GM12878 (cell line): ENCODE data around the gene CENPF. TPM values are rescaled to one million over a fixed set of nuclear protein-coding genes. Genes with fewer than 3 reads are reported as not detected.
A peak's percentile ranks its signal among the peaks of the same experiment; 100 is the strongest.
"Not testable (repeated sequence)": the region's sequence is repeated elsewhere in the genome, so short reads cannot be mapped to it uniquely, and the experiment has no call there.

Experiments used
- ATAC-seq: fragments of 200-7000 bp; cut with Tn5 transposase; 3 replicates; pipeline ENCODE4 v1.9.1; 2020; ENCODE audit warnings: mild to moderate bottlenecking, moderate library complexity
- BruUV-seq: library from RNA; stranded (reverse); fragments of 400-500 nt; replicated peaks from 2 replicates; lab custom pipeline; 2021; lab: Mats Ljungman, UMichigan
- CTCF ChIA-PET: fragments of 300-600 bp; sonication (Branson Sonifier 250); formaldehyde crosslinking; extraction: SDS; loops from one replicate; lab custom pipeline; 2021; ENCODE audit warnings: inconsistent platforms; lab: Yijun Ruan, JAX
- POLR2A ChIA-PET: fragments of 350-600 bp; formaldehyde crosslinking; extraction: SDS; loops from one replicate; lab custom pipeline; 2021; ENCODE audit warnings: inconsistent platforms; lab: Charles Lee
- RAD21 ChIA-PET: fragments of 300-600 bp; sonication (Branson Sonifier 250); formaldehyde crosslinking; loops from one replicate; lab custom pipeline; 2023; ENCODE audit warnings: antibody characterized with exemption; ENCODE audit not compliant: unreplicated experiment; lab: Charles Lee
- SMC1A ChIA-PET: fragments of 300-600 bp; sonication (Branson Sonifier 250); formaldehyde crosslinking; loops from one replicate; lab custom pipeline; 2023; ENCODE audit not compliant: unreplicated experiment, uncharacterized antibody; lab: Charles Lee
- DNase-seq: peaks from one replicate; pipeline ENCODE4 v3.0.0-alpha.2; 2011; ENCODE audit warnings: low read depth, low spot score
- FAIRE-seq: peaks from 3 replicates; lab custom pipeline; 2011; peaks lifted over from hg19 to GRCh38; lab: Jason Lieb, UNC
- H2AFZ ChIP-seq: 2 replicates; pipeline ENCODE4 v1.6.0; 2011; ENCODE audit warnings: low read depth, low read length, control low read depth; ENCODE audit not compliant: control insufficient read depth
- H3K27ac ChIP-seq: 2 replicates; pipeline ENCODE4 v1.5.1; 2011; ENCODE audit warnings: control low read depth; ENCODE audit not compliant: control insufficient read depth, insufficient read depth
- H3K27me3 ChIP-seq, 2 experiments: replicated peaks in 1 of 2; 2 replicates each; pipeline versions ENCODE4 v1.6.0 to v1.6.1; 2011; ENCODE audit warnings: low read length in 1 of 2; ENCODE audit not compliant: control insufficient read depth in 2 of 2, insufficient read depth in 2 of 2
- H3K36me3 ChIP-seq, 2 experiments: 2 replicates each; pipeline ENCODE4 v1.5.1; 2011; ENCODE audit warnings: low read length in 1 of 2; ENCODE audit not compliant: control insufficient read depth in 2 of 2, insufficient read depth in 2 of 2
- H3K4me1 ChIP-seq: 2 replicates; pipeline ENCODE4 v1.6.1; 2011; ENCODE audit warnings: mild to moderate bottlenecking, low read length, moderate library complexity, mixed read lengths; ENCODE audit not compliant: control insufficient read depth, insufficient read depth
- H3K4me2 ChIP-seq: 2 replicates; pipeline ENCODE4 v1.6.0; 2011; ENCODE audit warnings: control low read depth; ENCODE audit not compliant: control insufficient read depth, insufficient read depth
- H3K4me3 ChIP-seq: fragments of 200-600 bp; sonication (generic); 2 replicates; pipeline ENCODE4 v1.5.1; 2016
- H3K79me2 ChIP-seq: 2 replicates; pipeline ENCODE4 v1.6.0; 2011; ENCODE audit warnings: low read length; ENCODE audit not compliant: control insufficient read depth, insufficient read depth
- H3K9ac ChIP-seq: 2 replicates; pipeline ENCODE4 v1.8.0; 2011; ENCODE audit warnings: low read length, control low read depth, mixed read lengths; ENCODE audit not compliant: control insufficient read depth, insufficient read depth
- H3K9me3 ChIP-seq: replicated peaks from 3 replicates; pipeline ENCODE4 v1.5.1; 2011; ENCODE audit warnings: mild to moderate bottlenecking, low read length; ENCODE audit not compliant: control insufficient read depth, insufficient read depth
- H4K20me1 ChIP-seq: 2 replicates; pipeline ENCODE4 v1.6.0; 2011; ENCODE audit not compliant: control insufficient read depth, insufficient read depth
- ATF3 ChIP-seq: IDR thresholded peaks from 2 replicates; pipeline ENCODE4 v1.6.1; 2011; ENCODE audit warnings: low read depth, mild to moderate bottlenecking, low read length, moderate library complexity, borderline replicate concordance; ENCODE audit errors: extremely low read depth
- BACH1 ChIP-seq: fragments of 450-650 bp; IDR thresholded peaks from 2 replicates; pipeline ENCODE4 v1.6.1; 2017; ENCODE audit warnings: mild to moderate bottlenecking, borderline replicate concordance
- BHLHE40 ChIP-seq, 2 experiments: fragments of 450-650 bp in 1 of 2; IDR thresholded peaks; 2 replicates each; pipeline ENCODE4 v1.6.1; 2011 to 2017; ENCODE audit warnings: low read depth in 2 of 2, borderline replicate concordance in 1 of 2, improper control_type of control experiment in 1 of 2, low read length in 1 of 2, mild to moderate bottlenecking in 1 of 2
- CREB1 ChIP-seq: IDR thresholded peaks from 2 replicates; pipeline ENCODE4 v1.6.1; 2012; ENCODE audit warnings: low read depth, mild to moderate bottlenecking, inconsistent platforms
- IKZF2 ChIP-seq, 2 experiments: fragments of 450-650 bp; IDR thresholded peaks; 2 replicates each; pipeline ENCODE4 v1.6.1; 2017; ENCODE audit warnings: mild to moderate bottlenecking in 2 of 2, moderate library complexity in 2 of 2
- JUND ChIP-seq: IDR thresholded peaks from 2 replicates; pipeline ENCODE4 v1.6.1; 2012; ENCODE audit warnings: low read depth, mild to moderate bottlenecking, low read length, improper control_type of control experiment, moderate library complexity
- KLF5 ChIP-seq: fragments of 450-650 bp; IDR thresholded peaks from 2 replicates; pipeline ENCODE4 v1.6.1; 2014; ENCODE audit warnings: mild to moderate bottlenecking; ENCODE audit not compliant: partially characterized antibody
- MTA2 ChIP-seq: fragments of 450-650 bp; IDR thresholded peaks from 2 replicates; pipeline ENCODE4 v1.6.1; 2016; ENCODE audit warnings: low read depth, mild to moderate bottlenecking, moderate library complexity
- NBN ChIP-seq: fragments of 450-650 bp; IDR thresholded peaks from 2 replicates; pipeline ENCODE4 v1.6.1; 2016
- PML ChIP-seq: IDR thresholded peaks from 2 replicates; pipeline ENCODE4 v1.6.1; 2012; ENCODE audit warnings: low read length, inconsistent platforms
- ZZZ3 ChIP-seq: IDR thresholded peaks from 2 replicates; pipeline ENCODE4 v1.6.1; 2011; ENCODE audit warnings: low read depth; ENCODE audit not compliant: control insufficient read depth, insufficient read length
- WGBS: methylation state at CpG from one replicate; pipeline ENCODE4 v1.1.6; 2016; ENCODE audit warnings: low lambda C conversion rate; ENCODE audit not compliant: insufficient replicate concordance, insufficient coverage; ENCODE audit errors: missing lambda C conversion rate; 5-methylcytosine and 5-hydroxymethylcytosine counted together
- in situ Hi-C: fragments of 300-500 bp; cut with MboI; formaldehyde crosslinking; loops from 9 replicates; pipeline ENCODE4 v1.14.3; 2018; ENCODE audit warnings: mixed read lengths
- intact Hi-C: fragments of 100-400 bp; cut with micrococcal nuclease; formaldehyde crosslinking; loops from one replicate; pipeline ENCODE4 v1.14.2; 2022; ENCODE audit not compliant: unreplicated experiment
- polyA plus RNA-seq, 11 experiments: library from polyadenylated mRNA; depleted of rRNA in 4 of 11; unstranded in 6 of 11; stranded (reverse) in 5 of 11; fragments of >200 nt; fragmentation: Nextera tagmentation in 4 of 11; fragmentation: Illumina TruSeq in 1 of 11; extraction: Ambion mirVana in 4 of 11; extraction: Trizol in 1 of 11; gene quantifications; 1 replicate in 1 of 11; 2 replicates in 10 of 11; pipeline versions ENCODE4 v1.2.1 to v1.2.3, GENCODE V29; 2011 to 2016; ENCODE audit warnings: inconsistent platforms in 2 of 11, missing spikeins in 2 of 11, low read depth in 1 of 11
- total RNA-seq, 4 experiments: library from RNA; depleted of rRNA in 3 of 4; stranded (reverse); fragments of >200 nt in 3 of 4; fragmentation: Illumina TruSeq in 1 of 4; extraction: Trizol in 1 of 4; gene quantifications; 2 replicates each; pipeline versions ENCODE4 v1.2.1 to v1.2.3, GENCODE V29; 2013 to 2021
- TF ChIP-seq, protein P1 (sequence below): fragments of 450-650 bp; formaldehyde crosslinking; IDR thresholded peaks from 2 replicates; pipeline ENCODE4 v1.4.0; 2022; ENCODE audit warnings: mild to moderate bottlenecking, moderate library complexity

The CENPF gene
- total and polyA plus RNA-seq, 10 of the 15 experiments (the other 5 are each of a cell fraction or from before 2014, with no cell fraction given): 26.0 to 132 (median 70.5) TPM

DNA sequence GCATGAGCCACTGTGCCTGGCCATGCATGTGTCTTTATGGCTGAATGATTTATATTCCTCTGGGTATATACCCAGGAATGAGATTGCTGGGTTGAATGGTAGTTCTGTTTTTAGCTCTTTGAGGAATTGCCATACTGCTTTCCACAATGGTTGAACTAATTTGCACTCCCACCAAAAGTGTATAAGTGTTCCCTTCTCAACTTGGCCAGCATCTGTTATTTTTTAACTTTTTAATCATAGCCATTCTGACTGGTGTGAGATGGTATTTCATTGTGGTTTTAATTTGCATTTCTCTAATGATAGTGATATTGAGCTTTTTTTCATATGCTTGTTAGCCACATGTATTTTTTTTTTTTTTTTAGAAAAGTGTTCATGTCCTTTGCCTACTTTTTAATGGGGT is 7.1 kb downstream of the CENPF start:
- ChIA-PET CTCF (interaction anchor here (0.6 to 2.2 kb wide), 7 partner anchors 11 to 397 kb away, joined by 3 to 9 read pairs (median 3); no protein-coding TSS in a partner anchor), POLR2A (interaction anchor here (0.6 to 0.7 kb wide), 2 partner anchors 130 to 536 kb away, joined by 3 read pairs; no protein-coding TSS in a partner anchor), SMC1A (interaction anchor here (1.0 to 2.0 kb wide), 3 partner anchors 26 to 220 kb away, joined by 3 to 4 read pairs (median 4); no protein-coding TSS in a partner anchor)
- peaks cover 40% of the 10 kb centered on the region for H3K79me2 ChIP-seq
- RAD21 ChIA-PET, DNase-seq, H3K4me2 ChIP-seq, BruUV-seq, H3K9ac ChIP-seq, in situ Hi-C loops, H3K36me3 ChIP-seq, H3K27me3 ChIP-seq, H3K4me3 ChIP-seq, H2AFZ ChIP-seq, H3K4me1 ChIP-seq, H3K27ac ChIP-seq, H4K20me1 ChIP-seq, H3K9me3 ChIP-seq, intact Hi-C loops, FAIRE-seq: not testable (repeated sequence)
- peak; percentile 74 for ATAC-seq
- peak; percentile 46; the same call in 1 of the 2 replicates for TF ChIP-seq MTA2

GRCh38 chr1:214615109-214615508 is 12.1 kb downstream of the CENPF start:
- ATAC-seq (no peak), DNase-seq (no peak), FAIRE-seq (no peak)
- SMC1A ChIA-PET: interaction anchor here (1.7 kb wide), 1 partner anchor 11 kb away, joined by 3 read pairs; no protein-coding TSS in a partner anchor
- no peak overlapping the region for H3K4me2 ChIP-seq
- H3K27me3 ChIP-seq: no peaks in the 10 kb centered on the region
- intact Hi-C loops: no loop called here
- no peak overlapping the region for H3K9ac ChIP-seq
- 99% methylated on average over 6 of the region's 6 CpGs for WGBS
- CTCF ChIA-PET: interaction anchor here (0.6 to 1.1 kb wide), 3 partner anchors 11 to 22 kb away, joined by 3 to 5 read pairs (median 3); no protein-coding TSS in a partner anchor
- no TSS peak for BruUV-seq
- H3K4me3 ChIP-seq: no peak overlapping the region
- POLR2A ChIA-PET: no interaction called here
- no peaks in the 10 kb centered on the region for H3K9me3 ChIP-seq
- no peak overlapping the region for H3K27ac ChIP-seq
- RAD21 ChIA-PET: no interaction called here
- peaks cover 27% of the 10 kb centered on the region for H3K79me2 ChIP-seq
- no peaks in the 10 kb centered on the region for H3K4me1 ChIP-seq
- peaks cover 1 to 8% of the 10 kb centered on the region in 2 experiments; a peak in 2 of 4 replicates for H3K36me3 ChIP-seq
- no peaks in the 10 kb centered on the region for H4K20me1 ChIP-seq
- H2AFZ ChIP-seq: no peak overlapping the region
- in situ Hi-C loops: no loop called here
- TF ChIP-seq IKZF2 (IDR thresholded peaks at IDR 0.05) (no peak), KLF5 (no peak), BACH1 (no peak), ZZZ3 (no peak), NBN (no peak), PML (no peak), BHLHE40 (IDR thresholded peaks at IDR 0.05; ENCODE audit: borderline replicate concordance in 1 of 2, low read depth in 2 of 2, low read length in 1 of 2) (no peak), JUND (no peak), ATF3 (no peak), CREB1 (no peak)
- TF ChIP-seq, protein P1, sequence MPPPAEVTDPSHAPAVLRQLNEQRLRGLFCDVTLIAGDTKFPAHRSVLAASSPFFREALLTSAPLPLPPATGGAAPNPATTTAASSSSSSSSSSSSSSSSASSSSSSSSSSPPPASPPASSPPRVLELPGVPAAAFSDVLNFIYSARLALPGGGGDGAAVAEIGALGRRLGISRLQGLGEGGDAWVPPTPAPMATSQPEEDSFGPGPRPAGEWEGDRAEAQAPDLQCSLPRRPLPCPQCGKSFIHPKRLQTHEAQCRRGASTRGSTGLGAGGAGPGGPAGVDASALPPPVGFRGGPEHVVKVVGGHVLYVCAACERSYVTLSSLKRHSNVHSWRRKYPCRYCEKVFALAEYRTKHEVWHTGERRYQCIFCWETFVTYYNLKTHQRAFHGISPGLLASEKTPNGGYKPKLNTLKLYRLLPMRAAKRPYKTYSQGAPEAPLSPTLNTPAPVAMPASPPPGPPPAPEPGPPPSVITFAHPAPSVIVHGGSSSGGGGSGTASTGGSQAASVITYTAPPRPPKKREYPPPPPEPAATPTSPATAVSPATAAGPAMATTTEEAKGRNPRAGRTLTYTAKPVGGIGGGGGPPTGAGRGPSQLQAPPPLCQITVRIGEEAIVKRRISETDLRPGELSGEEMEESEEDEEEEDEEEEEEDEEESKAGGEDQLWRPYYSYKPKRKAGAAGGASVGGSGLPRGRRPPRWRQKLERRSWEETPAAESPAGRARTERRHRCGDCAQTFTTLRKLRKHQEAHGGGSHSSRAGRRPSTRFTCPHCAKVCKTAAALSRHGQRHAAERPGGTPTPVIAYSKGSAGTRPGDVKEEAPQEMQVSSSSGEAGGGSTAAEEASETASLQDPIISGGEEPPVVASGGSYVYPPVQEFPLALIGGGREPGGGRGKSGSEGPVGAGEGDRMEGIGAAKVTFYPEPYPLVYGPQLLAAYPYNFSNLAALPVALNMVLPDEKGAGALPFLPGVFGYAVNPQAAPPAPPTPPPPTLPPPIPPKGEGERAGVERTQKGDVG (CRISPR knock-in tag): no peak
